Omental fat pad (tissue), 4 donors: ENCODE results near the gene PAF1. TPM values are rescaled to one million over a fixed set of nuclear protein-coding genes. Genes with fewer than 3 reads are reported as not detected.
A peak's percentile ranks its signal among the peaks of the same experiment; 100 is the strongest.

Experiments used
- ATAC-seq: fragments of 150-250 bp; one replicate; pipeline ENCODE4 v1.9.1; 2016; ENCODE audit warnings: mild to moderate bottlenecking, moderate library complexity; ENCODE audit not compliant: low FRiP score
- DNase-seq: peaks from one replicate; pipeline ENCODE4 v3.0.0-alpha.2; 2019; ENCODE audit warnings: low spot score
- total RNA-seq, 4 donors: library from RNA; depleted of rRNA; stranded (reverse); fragments of >200 nt; gene quantifications; one replicate each; pipeline ENCODE4 v1.1.0, GENCODE V29; 2016
- TF ChIP-seq, protein P1 (sequence below), 3 donors: fragments of 450-650 bp; IDR thresholded peaks; one replicate each; pipeline ENCODE4 v1.5.1; 2016 to 2017; ENCODE audit warnings: antibody characterized with exemption in 3 of 3, mild to moderate bottlenecking in 3 of 3, moderate library complexity in 2 of 3

Gene PAF1
- total RNA-seq, 4 donors from 2014 or later = 29.2 to 60.3 (median 53.3) TPM

DNA sequence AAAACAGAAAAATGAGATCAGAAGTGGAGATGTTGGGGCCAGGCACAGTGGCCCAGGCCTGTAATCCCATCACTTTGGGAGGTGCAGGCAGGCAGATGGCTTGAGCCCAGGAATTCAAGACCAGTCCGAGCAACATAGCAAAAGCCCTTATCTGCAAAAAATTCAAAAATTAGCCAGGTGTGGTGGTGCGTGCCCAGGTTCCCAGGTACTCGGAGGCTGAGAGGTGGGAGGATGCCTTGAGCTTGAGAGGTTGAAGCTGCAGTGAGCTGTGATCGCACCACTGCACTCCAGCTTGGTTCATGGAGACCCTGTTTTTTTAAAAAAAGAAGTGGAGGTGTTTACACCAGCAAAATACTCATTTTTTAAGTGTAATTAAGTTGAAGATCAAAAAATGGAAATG lies 9.2 kb upstream of the PAF1 start:
- DNase-seq (no peak), ATAC-seq (no peak)
- TF ChIP-seq, protein P1, sequence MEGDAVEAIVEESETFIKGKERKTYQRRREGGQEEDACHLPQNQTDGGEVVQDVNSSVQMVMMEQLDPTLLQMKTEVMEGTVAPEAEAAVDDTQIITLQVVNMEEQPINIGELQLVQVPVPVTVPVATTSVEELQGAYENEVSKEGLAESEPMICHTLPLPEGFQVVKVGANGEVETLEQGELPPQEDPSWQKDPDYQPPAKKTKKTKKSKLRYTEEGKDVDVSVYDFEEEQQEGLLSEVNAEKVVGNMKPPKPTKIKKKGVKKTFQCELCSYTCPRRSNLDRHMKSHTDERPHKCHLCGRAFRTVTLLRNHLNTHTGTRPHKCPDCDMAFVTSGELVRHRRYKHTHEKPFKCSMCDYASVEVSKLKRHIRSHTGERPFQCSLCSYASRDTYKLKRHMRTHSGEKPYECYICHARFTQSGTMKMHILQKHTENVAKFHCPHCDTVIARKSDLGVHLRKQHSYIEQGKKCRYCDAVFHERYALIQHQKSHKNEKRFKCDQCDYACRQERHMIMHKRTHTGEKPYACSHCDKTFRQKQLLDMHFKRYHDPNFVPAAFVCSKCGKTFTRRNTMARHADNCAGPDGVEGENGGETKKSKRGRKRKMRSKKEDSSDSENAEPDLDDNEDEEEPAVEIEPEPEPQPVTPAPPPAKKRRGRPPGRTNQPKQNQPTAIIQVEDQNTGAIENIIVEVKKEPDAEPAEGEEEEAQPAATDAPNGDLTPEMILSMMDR (IDR thresholded peaks at IDR 0.05) = no peak

DNA sequence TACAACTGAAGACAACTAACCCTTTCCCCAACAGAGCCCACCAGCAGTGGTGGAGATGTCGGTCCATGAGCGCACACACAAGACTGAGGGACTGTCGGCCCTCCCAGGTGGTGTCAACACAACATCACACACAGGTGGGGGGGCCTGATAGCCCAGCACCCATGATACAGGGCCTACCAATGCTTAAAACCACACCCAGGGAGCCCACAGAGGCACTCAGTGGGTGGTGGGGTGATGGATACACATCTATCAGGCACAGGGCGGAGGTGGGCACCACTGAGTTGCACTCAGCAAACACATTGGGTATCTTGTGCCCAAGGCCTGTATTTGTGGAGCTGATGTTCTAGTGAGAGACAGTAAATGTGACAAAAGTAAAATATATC lies 8.8 kb upstream of the PAF1 start:
- DNase-seq (no peak), ATAC-seq (no peak)
- TF ChIP-seq, protein P1 (IDR thresholded peaks at IDR 0.05) = no peak

DNA sequence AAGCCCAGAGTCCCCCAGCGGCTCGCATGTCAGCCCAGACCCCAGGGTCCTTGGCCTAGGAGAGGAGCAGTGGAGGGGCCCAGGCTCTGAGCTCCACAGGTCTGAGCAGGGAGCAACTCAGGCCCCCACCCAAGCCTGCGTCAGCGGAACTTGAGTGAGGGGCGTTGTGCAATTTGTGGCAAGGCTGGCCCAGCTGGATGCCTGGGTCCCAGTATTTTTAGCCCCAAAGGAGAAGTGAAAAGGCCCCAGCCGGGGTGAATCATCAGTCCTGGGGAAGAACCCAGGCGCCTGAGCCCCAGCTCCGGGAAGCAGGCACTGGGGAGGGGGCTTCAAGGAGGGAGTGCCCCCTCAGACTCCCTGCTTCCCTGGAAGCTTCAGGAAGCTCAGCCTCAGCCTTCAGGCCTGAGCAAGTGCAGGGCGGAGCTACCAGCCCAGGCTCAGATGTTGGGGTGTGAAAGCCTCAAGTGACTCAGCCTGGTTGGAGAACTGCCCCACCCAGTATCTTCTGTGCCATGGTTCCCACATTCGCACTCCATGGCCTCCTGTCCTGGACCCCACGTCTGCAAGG lies 7.5 kb upstream of the PAF1 start:
- TF ChIP-seq, protein P1 (IDR thresholded peaks at IDR 0.05) = no peak
- ATAC-seq = peak; percentile 24
- no peak for DNase-seq

- TF ChIP-seq, protein P1 (IDR thresholded peaks at IDR 0.05) = peak in 2 of 3 donors; percentile 30 to 56
- ATAC-seq (peak; percentile 58), DNase-seq (peak; percentile 95)
Observed at GRCh38 chr19:39397360-39398296, 6.7 kb upstream of the PAF1 start.

DNA sequence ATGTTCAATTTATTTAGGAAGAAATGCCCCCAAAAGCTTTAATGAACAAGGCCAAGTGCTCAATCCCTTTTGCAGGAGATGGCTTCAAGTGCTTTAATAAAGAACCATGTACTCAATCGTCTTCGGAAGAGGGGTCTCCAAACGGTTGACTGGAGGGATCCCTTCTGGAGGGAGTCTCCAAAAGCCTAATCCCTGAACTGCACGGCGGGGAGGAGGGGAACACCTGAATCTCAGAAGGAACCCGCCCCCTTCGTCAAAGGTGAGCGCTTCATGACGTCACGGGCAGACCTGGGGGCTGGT lies 505 bp downstream of the PAF1 start:
- TF ChIP-seq, protein P1 (IDR thresholded peaks at IDR 0.05) = no peak
- no peak for DNase-seq
- ATAC-seq = peak; percentile 1

- ATAC-seq = no peak
- TF ChIP-seq, protein P1 (IDR thresholded peaks at IDR 0.05) = no peak
- no peak for DNase-seq
Observed at GRCh38 chr19:39389631-39390414, 1.1 kb downstream of the PAF1 start.
